Stimulated activated naive CD8-positive, alpha-beta T cell treated with anti-CD3 and anti-CD28 coated beads, Interleukin-15, amount 100 ng/mL, for 72 hours (primary cell): Measurements from ENCODE around the gene THSD7B.

Source experiments
- ATAC-seq: fragments of 150-1000 bp; cut with Tn5 transposase; 2 replicates; pipeline ENCODE4 v1.10.0; 2021; ENCODE audit warnings: mild to moderate bottlenecking, moderate library complexity
- DNase-seq, 2 donors: peaks; one replicate each; pipeline ENCODE4 v3.0.0; 2021 to 2022
- H3K27ac Mint-ChIP-seq, 2 donors: one replicate each; pipeline ENCODE4 v1.8.0; 2022; ENCODE audit warnings: mild to moderate bottlenecking in 2 of 2, mixed read lengths in 2 of 2, moderate library complexity in 2 of 2
- H3K27me3 Mint-ChIP-seq: one replicate; pipeline ENCODE4 v1.8.0; 2022; ENCODE audit warnings: mixed read lengths
- H3K4me1 Mint-ChIP-seq: one replicate; pipeline ENCODE4 v1.8.0; 2022; ENCODE audit warnings: mild to moderate bottlenecking, mixed read lengths
- H3K4me3 Mint-ChIP-seq, 2 donors: one replicate each; pipeline ENCODE4 v1.8.0; 2022; ENCODE audit warnings: mild to moderate bottlenecking in 2 of 2, mixed read lengths in 2 of 2, moderate library complexity in 1 of 2
- H3K9me3 Mint-ChIP-seq, 2 donors: one replicate each; pipeline ENCODE4 v1.8.0; 2022; ENCODE audit warnings: mixed read lengths in 2 of 2

The THSD7B gene

DNA sequence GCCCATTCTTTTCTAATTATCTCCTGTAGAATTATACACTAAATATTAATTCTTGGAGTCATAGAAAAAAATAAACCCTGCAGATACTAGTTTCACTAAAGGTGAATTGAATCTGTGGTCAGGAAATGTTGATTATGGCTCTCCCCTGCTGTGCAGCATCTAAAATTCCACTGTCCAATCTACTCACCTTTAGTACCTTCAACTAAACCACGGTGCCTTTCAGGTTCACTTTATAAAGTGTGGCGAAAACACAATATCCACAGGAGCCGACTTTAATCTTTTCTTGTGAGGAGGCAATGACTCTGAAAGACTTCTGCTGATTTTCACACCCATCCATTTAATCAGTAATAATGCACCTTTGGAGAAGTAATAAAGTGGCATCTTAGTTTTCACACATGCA, 402.3 kb downstream of the THSD7B start:
- no peaks in the 10 kb centered on the region for H3K27me3 Mint-ChIP-seq
- ATAC-seq = no peak
- H3K4me3 Mint-ChIP-seq = no peak overlapping the region
- DNase-seq = no peak
- H3K4me1 Mint-ChIP-seq = no peaks in the 10 kb centered on the region
- no peak overlapping the region for H3K27ac Mint-ChIP-seq
- H3K9me3 Mint-ChIP-seq = peaks cover 4 to 11% of the 10 kb centered on the region in 2 donors

- DNase-seq (no peak), ATAC-seq (no peak)
- Mint-ChIP-seq H3K27me3 (no peaks in the 10 kb centered on the region), H3K9me3 (peaks cover 0 to 4% of the 10 kb centered on the region in 2 donors), H3K4me3 (no peak overlapping the region), H3K4me1 (no peaks in the 10 kb centered on the region), H3K27ac (no peak overlapping the region)
These were observed 403.2 kb downstream of the THSD7B start for GRCh38 chr2:137168552-137168951.

- no peaks in the 10 kb centered on the region for H3K27me3 Mint-ChIP-seq
- no peak overlapping the region for H3K27ac Mint-ChIP-seq
- H3K9me3 Mint-ChIP-seq = no peaks in the 10 kb centered on the region
- DNase-seq (no peak), ATAC-seq (no peak)
- H3K4me3 Mint-ChIP-seq = no peak overlapping the region
- H3K4me1 Mint-ChIP-seq = no peaks in the 10 kb centered on the region
These were observed 406.8 kb downstream of the THSD7B start for GRCh38 chr2:137172162-137172561.

DNA sequence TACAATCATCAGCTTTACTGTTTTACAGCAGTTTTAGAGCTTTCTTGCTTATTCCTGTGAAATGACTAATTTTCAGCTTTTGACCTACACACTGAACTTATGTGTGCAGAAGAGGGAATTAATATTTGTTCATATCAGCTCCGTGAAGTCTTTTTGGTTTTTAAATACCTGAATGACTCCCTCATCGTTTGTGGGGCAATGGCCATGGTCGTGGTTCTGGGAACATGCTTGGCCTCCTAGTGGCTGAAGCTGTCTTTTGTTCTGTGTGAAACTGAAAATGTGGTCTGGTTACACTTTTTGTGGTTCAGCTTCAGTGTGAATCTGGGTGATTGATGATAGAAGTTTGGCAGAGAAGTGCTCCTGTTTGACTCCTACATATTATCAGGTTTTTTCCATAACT, 408.1 kb downstream of the THSD7B start:
- DNase-seq (no peak), ATAC-seq (peak; percentile 58)
- Mint-ChIP-seq H3K27ac (no peak overlapping the region), H3K4me1 (no peaks in the 10 kb centered on the region), H3K4me3 (no peak overlapping the region), H3K27me3 (no peaks in the 10 kb centered on the region), H3K9me3 (no peaks in the 10 kb centered on the region)

DNA sequence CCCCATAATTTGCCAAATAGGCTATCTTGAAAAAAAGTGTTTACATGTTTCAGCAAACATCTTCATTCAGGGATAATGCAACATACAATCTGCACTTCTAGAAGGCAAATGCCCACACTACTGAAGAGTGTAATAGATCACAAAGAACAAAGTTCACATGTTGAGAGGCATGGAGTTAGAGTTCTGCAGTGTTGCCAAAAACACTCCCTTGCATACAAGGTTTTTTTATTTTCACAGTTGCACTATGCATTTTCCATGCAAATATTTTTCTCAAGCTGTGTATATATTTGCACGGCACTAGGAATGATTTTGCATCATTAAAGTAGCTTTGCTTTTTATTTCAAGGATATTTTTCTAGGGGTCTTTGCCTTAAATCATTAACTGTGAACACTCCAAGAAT, 409.9 kb downstream of the THSD7B start:
- H3K4me1 Mint-ChIP-seq = no peaks in the 10 kb centered on the region
- H3K27me3 Mint-ChIP-seq = no peaks in the 10 kb centered on the region
- H3K9me3 Mint-ChIP-seq = no peaks in the 10 kb centered on the region
- no peak overlapping the region for H3K4me3 Mint-ChIP-seq
- ATAC-seq (no peak), DNase-seq (no peak)
- no peak overlapping the region for H3K27ac Mint-ChIP-seq

DNA sequence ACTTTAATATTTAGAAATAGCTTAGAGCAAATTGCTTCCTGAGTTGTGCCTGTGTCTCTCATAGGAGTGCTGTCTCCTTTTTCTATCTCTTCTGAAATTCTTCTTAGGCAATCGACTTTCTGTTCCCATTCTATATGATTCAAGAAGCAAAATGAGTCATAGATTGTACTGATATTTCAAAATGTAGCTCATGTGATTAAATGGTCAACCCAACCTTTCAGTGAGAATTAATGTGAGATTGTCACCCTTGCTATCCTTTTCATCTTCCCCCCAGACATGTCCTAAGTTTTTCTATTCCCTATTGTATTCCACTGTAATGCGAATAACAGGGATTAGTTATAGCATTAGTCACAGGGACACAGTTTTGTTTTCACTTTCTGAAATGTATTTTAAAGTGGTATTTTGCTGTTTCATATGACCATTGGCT, 413.6 kb downstream of the THSD7B start:
- H3K9me3 Mint-ChIP-seq = no peaks in the 10 kb centered on the region
- no peak overlapping the region for H3K27ac Mint-ChIP-seq
- DNase-seq (no peak), ATAC-seq (no peak)
- no peak overlapping the region for H3K4me3 Mint-ChIP-seq
- no peaks in the 10 kb centered on the region for H3K27me3 Mint-ChIP-seq
- no peaks in the 10 kb centered on the region for H3K4me1 Mint-ChIP-seq

DNA sequence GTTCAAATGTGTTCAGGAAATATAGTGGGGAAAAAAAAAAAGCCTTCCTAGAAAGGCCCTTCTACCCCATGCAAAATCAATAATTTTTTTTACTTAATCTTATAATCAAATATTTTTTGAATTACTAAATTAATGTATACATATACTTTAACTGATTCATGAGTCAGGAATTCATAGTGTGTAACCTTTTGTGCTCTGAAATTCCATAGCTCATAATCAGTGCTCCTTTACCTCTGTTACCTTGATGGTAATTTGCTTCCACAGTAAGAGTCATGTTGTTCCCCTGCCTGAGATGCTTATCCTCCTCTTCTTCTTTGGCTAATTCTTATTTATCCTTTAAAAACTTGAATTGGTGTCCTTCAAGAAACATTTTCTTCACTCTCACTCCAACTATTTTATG, 414.2 kb downstream of the THSD7B start:
- no peak for ATAC-seq

GRCh38 chr2:137180012-137180411, 414.7 kb downstream of the THSD7B start:
- DNase-seq = no peak
- no peak overlapping the region for H3K4me3 Mint-ChIP-seq
- no peak for ATAC-seq
- H3K4me1 Mint-ChIP-seq = no peaks in the 10 kb centered on the region
- H3K27me3 Mint-ChIP-seq = no peaks in the 10 kb centered on the region
- H3K27ac Mint-ChIP-seq = no peak overlapping the region
- no peaks in the 10 kb centered on the region for H3K9me3 Mint-ChIP-seq

More for the DNA sequence above, 414.2 kb downstream of the THSD7B start:
- Mint-ChIP-seq H3K27me3 (no peaks in the 10 kb centered on the region), H3K4me3 (no peak overlapping the region), H3K9me3 (no peaks in the 10 kb centered on the region), H3K4me1 (no peaks in the 10 kb centered on the region), H3K27ac (no peak overlapping the region)
- DNase-seq = no peak

DNA sequence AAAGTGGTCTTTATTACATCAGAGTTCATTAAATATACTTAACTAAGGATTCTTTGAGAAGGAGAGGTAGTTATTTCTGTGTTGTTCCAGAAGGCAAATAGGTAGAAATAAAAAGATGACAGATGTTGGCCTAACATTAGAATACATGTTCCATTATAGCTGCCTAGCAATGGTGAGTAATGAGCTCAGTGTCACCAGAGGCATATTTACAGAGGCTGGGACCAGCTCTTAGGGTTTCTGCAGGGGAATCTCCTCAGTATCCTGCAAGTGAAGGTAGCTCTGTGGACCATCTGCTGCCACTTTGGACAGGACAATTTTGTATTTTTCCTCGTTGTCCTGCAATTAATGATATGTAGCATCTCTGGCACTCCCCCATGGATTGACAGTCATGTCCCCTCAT, 416.0 kb downstream of the THSD7B start:
- DNase-seq = no peak
- no peaks in the 10 kb centered on the region for H3K4me1 Mint-ChIP-seq
- no peak overlapping the region for H3K4me3 Mint-ChIP-seq
- no peaks in the 10 kb centered on the region for H3K9me3 Mint-ChIP-seq
- H3K27me3 Mint-ChIP-seq = no peaks in the 10 kb centered on the region
- H3K27ac Mint-ChIP-seq = no peak overlapping the region
- no peak for ATAC-seq

DNA sequence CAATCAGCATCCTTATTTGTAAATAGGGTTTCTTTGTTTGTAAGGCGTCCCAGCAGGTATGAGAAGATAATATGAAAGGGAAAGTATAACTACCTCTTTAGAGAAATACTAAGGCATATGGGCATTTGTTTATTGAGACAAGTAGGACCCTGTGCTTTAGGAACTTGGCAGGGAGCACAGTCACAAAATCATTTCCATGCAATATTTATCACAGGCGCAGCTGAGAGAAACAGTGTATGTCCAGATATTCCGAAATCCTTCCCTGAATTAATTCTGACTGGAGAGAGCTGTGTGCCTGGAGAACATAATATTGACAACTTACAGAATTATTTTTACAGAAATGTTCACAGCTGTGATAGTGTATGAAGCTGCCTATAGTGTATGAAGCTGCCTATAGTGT, 416.7 kb downstream of the THSD7B start:
- no peak for ATAC-seq
- no peaks in the 10 kb centered on the region for H3K27me3 Mint-ChIP-seq

DNA sequence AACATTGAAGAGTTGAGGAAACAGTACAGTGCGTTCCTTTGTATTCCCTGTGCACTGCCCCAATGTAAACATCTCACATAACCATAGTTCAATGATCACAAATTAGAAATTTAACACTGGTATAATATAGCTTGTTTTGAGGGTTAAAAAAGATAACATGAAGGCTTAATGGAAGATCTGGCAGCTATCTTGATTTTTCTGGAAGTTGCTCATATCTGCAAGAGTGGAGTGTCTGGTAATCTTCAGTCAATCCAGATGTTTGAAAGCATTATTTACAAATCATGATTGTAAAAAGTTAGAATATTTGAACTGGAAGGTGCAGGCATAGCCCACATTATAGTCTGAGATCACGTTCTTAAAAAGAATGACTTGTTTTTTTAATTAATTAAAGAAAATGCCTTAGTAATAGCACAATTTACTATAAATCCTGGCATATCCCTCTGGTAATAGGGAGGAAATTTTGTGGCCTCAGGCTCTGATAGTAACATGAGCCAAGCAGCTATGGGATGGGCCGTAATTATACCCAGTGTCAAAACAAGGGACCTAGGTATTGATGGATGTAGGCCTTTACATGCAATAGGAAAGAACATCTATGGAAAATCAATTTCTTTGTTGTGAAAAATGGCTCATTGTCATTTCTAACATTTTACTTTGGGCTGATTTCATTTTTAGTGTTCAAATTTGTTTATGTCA, 418.0 kb downstream of the THSD7B start:
- Mint-ChIP-seq H3K27ac (no peak overlapping the region), H3K9me3 (no peaks in the 10 kb centered on the region), H3K27me3 (no peaks in the 10 kb centered on the region), H3K4me1 (no peaks in the 10 kb centered on the region), H3K4me3 (no peak overlapping the region)
- ATAC-seq (no peak), DNase-seq (no peak)

More for the DNA sequence above, 416.7 kb downstream of the THSD7B start:
- no peak for DNase-seq
- no peaks in the 10 kb centered on the region for H3K4me1 Mint-ChIP-seq
- no peak overlapping the region for H3K4me3 Mint-ChIP-seq
- no peak overlapping the region for H3K27ac Mint-ChIP-seq
- no peaks in the 10 kb centered on the region for H3K9me3 Mint-ChIP-seq

- H3K4me3 Mint-ChIP-seq = no peak overlapping the region
- peaks cover 0 to 9% of the 10 kb centered on the region in 2 donors for H3K9me3 Mint-ChIP-seq
- no peaks in the 10 kb centered on the region for H3K27me3 Mint-ChIP-seq
- no peak overlapping the region for H3K27ac Mint-ChIP-seq
- H3K4me1 Mint-ChIP-seq = no peaks in the 10 kb centered on the region
- ATAC-seq = no peak
- DNase-seq = no peak
These were observed 420.2 kb downstream of the THSD7B start for GRCh38 chr2:137185378-137186078.

DNA sequence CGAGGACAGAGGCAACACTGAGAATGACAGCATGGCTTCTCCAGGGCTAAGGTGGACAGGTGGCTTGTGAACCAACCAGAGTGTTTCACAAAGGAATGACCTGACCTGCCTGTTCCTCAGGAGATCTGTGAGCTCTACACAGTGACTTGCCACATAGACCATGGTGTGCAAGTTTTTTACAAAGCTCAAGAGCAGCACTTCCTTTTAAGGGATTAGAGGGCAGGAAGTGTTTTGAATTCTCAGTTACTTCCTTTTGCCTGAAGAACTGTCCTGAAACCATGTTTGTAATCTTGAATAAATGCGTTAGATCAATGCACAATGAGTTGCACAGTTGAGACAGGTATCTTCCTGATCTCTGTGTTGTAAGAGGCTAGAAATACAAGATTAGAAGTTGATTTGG, 421.9 kb downstream of the THSD7B start:
- Mint-ChIP-seq H3K27ac (no peak overlapping the region), H3K27me3 (no peaks in the 10 kb centered on the region), H3K4me1 (no peaks in the 10 kb centered on the region), H3K9me3 (peaks cover 0 to 9% of the 10 kb centered on the region in 2 donors), H3K4me3 (no peak overlapping the region)
- no peak for ATAC-seq
- no peak for DNase-seq

GRCh38 chr2:137190411-137191195, 425.3 kb downstream of the THSD7B start:
- H3K9me3 Mint-ChIP-seq = peaks cover 0 to 9% of the 10 kb centered on the region in 2 donors
- DNase-seq (no peak), ATAC-seq (no peak)
- H3K27me3 Mint-ChIP-seq = no peaks in the 10 kb centered on the region
- H3K27ac Mint-ChIP-seq = no peak overlapping the region
- no peaks in the 10 kb centered on the region for H3K4me1 Mint-ChIP-seq
- H3K4me3 Mint-ChIP-seq = no peak overlapping the region

- H3K4me3 Mint-ChIP-seq = no peak overlapping the region
- ATAC-seq = no peak
- no peaks in the 10 kb centered on the region for H3K27me3 Mint-ChIP-seq
- peaks cover 0 to 9% of the 10 kb centered on the region in 2 donors for H3K9me3 Mint-ChIP-seq
- no peaks in the 10 kb centered on the region for H3K4me1 Mint-ChIP-seq
- H3K27ac Mint-ChIP-seq = no peak overlapping the region
- no peak for DNase-seq
These were observed 427.3 kb downstream of the THSD7B start for GRCh38 chr2:137192366-137193310.
